Stimulated activated CD8-positive, alpha-beta memory T cell treated with anti-CD3 and anti-CD28 coated beads, Interleukin-12 subunit alpha, Interleukin-12 subunit beta, amount 100 ng/mL, for 24 hours (primary cell): ENCODE data around the gene NTRK2.

Source experiments
- DNase-seq: peaks from one replicate; pipeline ENCODE4 v3.0.0-alpha.2; 2020; ENCODE audit errors: extremely low read depth

Gene NTRK2

DNA sequence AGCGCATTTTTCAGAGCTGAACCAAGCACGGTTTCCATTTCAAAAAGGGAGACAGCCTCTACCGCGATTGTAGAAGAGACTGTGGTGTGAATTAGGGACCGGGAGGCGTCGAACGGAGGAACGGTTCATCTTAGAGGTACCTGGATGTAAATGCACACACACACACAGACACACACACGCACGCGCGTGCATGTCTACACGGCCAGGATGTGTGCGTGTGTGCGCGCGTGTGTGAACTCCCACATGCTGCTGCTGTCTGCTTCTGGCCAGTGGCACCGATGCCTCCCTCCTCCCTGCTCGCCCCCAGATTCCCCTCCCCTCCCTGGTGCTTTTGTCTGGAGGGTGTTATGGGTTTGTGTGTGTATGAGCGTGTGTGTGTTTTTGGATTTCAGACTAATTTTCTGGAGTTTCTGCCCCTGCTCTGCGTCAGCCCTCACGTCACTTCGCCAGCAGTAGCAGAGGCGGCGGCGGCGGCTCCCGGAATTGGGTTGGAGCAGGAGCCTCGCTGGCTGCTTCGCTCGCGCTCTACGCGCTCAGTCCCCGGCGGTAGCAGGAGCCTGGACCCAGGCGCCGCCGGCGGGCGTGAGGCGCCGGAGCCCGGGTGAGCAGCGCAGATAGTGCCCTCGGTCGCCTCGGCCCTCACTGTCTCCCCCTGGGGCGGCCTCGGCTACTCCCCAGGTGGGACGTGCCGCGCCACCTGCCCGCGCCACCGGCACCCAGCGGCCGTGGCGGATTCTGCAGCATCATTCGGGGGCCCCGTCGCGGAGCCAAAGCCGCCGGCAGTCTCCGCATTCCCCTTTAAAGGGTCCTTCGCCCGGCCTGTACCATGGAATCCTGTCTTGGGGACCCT is at the start of gene NTRK2:
NTRK2 (plus strand) TSS at position 442 of the 850 bp plus-strand sequence. CDS start 1,020 bp downstream, outside the sequence.
- no peak for DNase-seq

DNA sequence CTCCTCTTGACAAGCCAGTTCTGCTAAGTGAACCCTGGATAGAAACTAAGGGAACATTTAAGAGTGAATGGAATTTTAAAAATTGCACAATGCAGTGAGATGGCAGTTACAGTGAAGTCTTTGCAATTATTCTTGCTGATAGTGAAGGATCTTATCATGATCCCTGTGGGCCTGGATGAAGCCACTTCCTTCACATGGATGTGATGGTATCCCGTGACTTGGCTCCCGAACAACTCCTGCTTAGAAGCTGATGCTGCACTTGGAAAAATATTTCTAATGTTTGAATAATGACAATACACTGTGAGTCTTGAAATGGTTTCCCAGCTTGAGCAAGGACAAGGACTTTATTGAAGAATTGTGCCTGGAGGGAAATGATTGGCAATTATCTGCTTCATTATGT is 49.2 kb upstream of the NTRK2 start:
- no peak for DNase-seq

DNA sequence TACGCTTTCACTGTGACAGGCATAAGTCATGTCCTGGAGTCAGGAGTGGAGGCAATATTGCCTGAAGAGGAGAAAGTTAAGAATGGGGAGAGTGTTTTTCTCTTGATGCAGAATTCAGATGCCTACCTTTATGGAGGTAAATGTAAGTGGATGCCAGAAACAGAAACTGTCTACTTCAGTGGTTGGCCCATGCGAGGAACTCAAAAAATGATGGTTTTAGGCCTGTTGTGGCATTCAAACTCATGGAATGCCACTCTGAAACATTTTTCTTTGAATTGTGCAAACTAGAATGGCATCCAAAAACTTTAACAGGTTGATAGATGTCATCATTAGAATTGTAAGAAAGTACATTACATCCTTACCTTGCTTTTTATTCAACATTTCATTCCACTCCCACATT is 47.7 kb upstream of the NTRK2 start:
- no peak for DNase-seq

DNA sequence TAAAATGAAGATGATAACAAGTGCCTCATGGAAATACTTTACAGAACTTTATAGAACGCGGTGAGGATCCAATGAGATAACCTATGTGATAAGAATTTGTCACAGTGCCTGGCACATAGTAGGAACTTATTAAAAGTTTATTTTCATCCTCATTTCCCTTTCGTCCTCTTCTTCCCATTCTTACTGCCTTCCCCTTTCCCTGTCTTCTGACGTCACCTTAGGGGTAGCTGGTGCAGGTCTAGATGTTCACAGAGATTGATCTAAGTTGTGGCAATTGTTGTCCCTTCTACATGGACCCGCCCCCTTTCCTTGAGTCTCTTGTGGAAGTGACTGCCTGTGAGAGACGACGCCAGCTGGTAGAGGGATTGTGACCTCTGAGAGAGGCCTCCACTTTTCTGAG is 46.5 kb upstream of the NTRK2 start:
- no peak for DNase-seq

GRCh38 chr9:84636436-84636835 is 33.1 kb upstream of the NTRK2 start:
- no peak for DNase-seq

DNA sequence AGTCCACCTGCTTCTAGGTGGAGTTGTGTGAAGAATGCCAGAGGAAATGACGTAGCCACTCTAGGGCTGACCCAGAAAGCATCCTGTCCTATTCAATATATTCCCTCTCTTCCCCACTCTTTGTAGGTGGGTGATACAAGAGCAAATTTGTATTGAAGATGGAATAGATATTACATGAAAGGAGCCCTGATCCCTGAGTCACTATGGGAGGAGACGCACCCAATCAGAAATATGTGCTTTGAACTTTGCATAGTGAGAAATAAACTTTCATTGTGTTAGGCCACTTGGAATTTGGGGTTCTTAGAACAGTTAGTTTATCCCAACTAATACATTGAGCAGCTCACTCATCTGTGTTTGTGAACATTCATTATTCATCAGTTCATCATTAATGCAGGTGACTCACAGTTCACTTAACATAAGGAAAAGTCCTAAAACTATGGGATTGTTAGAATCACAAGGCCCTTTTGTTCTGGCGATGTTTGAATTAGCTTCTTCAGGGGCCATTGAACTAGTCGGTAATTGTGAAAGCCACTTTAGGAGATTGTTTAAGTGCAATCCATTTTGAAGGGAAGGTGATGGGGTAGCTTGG is 26.9 kb upstream of the NTRK2 start:
- no peak for DNase-seq

- DNase-seq: no peak
Measured at GRCh38 chr9:84647699-84648098, 21.8 kb upstream of the NTRK2 start.

DNA sequence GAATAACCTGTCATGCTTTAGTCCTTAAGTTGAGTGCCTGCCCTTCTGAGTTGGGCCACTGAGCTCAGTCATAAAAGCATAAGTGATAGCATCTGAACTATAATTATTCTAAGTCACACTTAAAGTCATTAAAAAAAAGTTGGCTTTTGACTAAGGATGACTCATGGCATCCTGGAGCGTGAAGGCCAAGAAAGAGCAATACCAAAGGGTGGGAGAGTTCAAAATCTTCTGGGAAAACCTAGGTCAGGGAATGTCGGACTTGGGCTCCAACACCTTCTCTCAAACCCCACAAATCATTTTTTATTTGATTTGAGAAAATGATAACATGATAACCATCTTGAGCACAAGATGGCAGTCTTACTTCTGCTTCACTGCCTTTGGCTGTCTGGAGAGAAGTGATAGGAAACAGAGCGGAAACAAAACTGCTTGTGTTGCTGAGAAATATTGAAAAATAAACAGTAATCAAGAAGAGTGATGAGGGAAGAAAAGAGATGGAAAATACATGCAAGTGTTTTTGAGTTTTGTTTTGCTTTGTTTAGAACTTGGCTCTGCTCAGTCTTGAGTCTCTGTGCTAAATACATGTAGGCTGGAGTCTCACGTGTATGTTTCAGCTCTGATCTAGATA is 16.9 kb upstream of the NTRK2 start:
- DNase-seq: no peak

DNA sequence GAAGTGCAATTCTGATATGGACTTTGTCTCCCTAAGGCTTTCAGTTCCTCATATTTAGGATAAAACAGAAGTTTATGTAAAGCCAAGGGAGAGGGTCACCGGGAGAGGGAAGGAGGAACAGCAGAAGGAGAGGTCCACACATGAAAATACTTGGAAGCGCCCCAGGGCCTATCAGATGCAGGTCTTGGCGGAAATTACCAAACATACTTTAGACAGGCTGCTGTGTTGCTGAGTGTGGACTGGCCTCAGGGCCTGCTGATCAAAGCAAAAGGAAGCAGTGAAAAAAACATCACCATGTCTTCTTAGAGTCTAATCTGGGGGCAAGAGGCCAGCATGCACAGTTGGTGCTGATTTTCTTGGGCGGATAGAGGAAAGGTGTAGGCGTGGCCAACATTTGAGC is 14.1 kb upstream of the NTRK2 start:
- DNase-seq: no peak

DNA sequence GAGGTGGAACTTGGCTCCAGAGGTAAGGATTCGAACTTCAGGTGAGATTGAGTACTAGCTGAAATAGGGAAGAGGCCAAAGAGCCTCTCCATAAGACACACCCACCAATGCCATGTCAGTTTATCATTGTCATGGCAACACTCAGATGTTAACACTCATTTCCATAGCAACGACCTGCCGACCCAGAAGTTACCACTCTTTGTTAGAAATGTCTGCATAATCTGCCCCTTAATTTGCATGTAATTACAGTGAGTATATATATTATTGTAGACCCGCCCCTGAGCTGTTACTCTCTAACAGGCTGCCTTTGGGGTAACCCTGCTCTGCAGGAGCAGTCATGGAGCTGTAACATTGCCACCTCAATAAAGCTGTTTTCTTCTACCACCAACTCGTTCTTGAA is 10.2 kb upstream of the NTRK2 start:
- no peak for DNase-seq

DNA sequence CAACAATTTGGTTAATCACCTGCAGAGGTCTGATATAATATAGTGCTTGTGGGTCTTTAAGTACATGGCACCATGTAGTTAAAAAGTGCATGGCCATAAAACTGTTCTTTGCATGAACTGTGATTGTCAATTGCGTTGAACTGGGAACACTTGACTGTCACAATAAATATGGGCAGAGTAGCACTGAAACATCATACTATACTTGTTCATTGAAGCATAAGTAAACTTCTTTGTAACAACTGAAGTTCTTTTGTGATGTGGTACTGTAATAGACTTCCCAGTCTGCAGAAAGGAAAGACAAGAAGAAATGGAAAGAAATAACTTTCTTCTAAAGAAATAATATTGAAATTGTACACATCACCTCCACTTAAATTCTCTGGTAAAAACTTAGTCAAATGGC is 9.8 kb upstream of the NTRK2 start:
- no peak for DNase-seq

DNA sequence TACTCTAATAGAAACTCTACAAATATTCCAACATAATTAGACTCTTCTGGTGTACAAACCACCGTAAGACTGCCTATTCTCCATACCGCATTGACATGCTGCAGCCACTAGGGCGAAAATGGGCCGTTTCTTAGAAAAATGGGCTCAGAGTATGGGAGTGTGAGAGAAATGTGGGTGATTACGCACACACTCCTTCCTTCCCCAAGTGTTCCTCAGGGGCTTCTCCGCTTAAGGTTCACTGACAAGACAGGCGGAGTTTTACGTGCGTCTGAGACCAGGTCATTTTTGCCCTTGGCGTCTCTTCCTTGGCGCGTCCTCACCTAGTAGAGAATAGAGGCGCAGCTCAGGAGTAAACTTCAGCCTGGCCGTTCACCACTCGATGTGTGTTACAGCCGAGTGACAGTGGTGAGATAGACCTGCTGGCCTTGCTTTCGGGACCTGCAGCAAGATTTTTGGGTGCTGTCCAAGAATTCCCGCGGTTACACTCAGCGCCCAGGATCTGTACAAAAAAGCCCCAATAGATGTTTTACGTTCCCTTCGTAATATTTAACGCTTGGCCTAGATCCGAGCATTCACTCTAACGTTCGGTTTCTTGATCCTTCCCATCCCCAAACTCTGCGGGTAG is 1.8 kb upstream of the NTRK2 start:
- DNase-seq: no peak

DNA sequence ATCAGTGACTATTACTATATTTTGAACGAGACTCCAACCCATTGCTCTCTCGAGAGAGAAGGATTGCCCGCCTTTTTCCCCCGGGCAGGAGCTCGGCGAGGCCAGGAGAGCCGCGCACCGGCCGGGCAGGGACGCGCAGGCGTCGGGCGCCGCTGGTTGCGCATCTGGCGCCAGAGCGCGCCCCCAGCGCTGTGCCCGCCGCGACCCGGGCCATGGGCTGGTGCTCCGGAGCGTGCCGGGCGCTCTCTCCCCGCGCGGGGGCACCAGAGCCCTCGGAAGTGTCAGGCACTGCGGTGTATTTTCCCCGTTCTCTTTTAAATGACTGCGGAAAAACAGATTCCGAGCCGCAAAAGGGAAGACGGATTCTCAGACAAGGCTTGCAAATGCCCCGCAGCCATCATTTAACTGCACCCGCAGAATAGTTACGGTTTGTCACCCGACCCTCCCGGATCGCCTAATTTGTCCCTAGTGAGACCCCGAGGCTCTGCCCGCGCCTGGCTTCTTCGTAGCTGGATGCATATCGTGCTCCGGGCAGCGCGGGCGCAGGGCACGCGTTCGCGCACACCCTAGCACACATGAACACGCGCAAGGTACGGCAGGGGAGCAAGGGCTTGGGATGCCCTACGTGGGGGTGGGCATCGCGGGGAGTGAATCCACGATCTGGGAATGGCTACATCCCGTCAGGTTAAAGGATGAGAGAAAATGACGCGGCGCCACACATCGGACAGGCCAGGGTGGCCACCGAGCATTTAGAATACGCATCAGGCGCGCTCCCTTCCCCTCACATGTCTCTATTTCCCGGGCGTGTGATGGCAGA is 1.1 kb upstream of the NTRK2 start:
- peak; percentile 3 for DNase-seq

- DNase-seq: no peak
Measured at GRCh38 chr9:84669013-84669287, 579 bp upstream of the NTRK2 start.

DNA sequence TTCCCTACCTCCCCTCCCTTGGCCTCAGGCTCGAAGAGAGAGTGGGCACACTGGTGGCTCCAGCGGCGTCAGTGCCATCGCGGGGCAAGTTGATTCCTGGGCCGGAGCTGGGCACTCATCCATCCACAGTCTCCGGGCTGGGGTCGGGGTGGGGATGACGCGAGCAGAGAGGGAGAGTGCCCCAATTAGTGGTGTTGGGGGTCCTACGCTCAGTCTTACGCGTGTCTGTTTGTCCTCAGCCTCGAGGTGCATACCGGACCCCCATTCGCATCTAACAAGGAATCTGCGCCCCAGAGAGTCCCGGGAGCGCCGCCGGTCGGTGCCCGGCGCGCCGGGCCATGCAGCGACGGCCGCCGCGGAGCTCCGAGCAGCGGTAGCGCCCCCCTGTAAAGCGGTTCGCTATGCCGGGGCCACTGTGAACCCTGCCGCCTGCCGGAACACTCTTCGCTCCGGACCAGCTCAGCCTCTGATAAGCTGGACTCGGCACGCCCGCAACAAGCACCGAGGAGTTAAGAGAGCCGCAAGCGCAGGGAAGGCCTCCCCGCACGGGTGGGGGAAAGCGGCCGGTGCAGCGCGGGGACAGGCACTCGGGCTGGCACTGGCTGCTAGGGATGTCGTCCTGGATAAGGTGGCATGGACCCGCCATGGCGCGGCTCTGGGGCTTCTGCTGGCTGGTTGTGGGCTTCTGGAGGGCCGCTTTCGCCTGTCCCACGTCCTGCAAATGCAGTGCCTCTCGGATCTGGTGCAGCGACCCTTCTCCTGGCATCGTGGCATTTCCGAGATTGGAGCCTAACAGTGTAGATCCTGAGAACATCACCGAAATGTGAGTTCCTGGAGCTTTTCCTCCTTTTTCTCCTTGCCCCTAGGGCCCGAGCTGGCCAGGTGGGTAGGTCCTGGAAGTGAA is 861 bp downstream of the NTRK2 start:
- no peak for DNase-seq

- DNase-seq: no peak
Measured at GRCh38 chr9:84671586-84672521, 2.3 kb downstream of the NTRK2 start.

GRCh38 chr9:84673806-84674205 is 4.3 kb downstream of the NTRK2 start:
- no peak for DNase-seq

DNA sequence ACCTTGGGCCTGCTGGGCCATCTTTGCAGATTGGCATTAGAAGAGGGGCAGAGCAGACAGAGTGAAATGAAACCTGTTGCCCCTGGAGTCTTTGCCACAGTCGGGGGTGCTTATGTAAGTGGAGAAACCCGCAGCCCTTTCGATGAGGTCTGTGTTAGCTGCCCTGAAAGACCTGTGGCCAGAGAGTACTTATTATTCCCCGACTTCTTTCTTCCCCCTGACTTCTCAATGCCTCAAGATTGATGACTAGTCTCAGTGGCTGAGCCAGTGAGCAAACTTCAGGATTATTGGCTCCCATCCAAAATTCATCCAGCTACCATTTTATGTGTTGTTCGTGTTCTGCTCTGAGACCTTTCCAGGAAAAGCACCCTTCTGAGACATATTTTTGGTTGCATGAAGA is 7.6 kb downstream of the NTRK2 start:
- no peak for DNase-seq

GRCh38 chr9:84679571-84679970 is 10.0 kb downstream of the NTRK2 start:
- DNase-seq: no peak
